Kasumi-1 (cell line): ENCODE results near the gene UBA1.

Experiments used
- DNase-seq, 2 experiments: peaks; one replicate each; lab custom pipeline; 2025; lab: John Stamatoyannopoulos, UW

Gene UBA1

DNA sequence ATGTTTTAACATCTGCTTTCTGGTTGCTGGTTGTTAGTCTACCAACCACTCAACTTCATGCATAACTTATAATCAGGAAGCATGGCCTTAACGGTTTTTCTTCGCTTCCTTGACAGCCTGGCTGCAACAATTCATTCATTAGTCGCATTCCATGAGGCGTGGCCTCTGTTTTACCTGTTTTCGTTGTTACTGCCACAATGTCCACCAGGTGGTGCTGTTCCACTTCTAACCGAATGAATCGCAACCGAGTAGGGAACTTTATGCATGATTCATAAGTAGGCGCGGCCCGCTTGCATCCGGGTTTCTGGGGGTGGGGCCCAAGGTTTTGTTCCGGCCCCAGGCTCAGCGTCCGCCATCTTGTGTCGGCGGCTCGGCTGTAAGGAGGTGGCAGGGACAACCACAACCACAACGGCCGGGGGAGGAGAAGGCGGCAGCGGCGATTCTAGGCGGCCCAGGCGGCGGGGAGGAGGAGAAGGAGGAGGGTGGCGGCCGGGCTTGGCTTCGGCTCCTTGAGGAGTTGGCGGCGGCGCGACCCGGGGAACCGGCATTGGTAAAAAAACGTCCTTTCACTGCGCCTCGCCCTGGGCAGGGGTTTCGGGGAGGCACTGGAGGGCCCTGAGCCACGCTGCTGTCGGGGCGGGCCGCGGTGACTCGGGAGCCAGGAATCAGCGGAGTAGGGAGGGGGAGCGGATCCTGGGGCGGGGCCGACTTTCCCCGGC is at the start of gene UBA1:
UBA1 (plus strand) TSS at position 355 of the 719 bp plus-strand sequence. CDS start 4,974 bp downstream, outside the sequence.
- DNase-seq = peak; percentile 84 to 88

DNA sequence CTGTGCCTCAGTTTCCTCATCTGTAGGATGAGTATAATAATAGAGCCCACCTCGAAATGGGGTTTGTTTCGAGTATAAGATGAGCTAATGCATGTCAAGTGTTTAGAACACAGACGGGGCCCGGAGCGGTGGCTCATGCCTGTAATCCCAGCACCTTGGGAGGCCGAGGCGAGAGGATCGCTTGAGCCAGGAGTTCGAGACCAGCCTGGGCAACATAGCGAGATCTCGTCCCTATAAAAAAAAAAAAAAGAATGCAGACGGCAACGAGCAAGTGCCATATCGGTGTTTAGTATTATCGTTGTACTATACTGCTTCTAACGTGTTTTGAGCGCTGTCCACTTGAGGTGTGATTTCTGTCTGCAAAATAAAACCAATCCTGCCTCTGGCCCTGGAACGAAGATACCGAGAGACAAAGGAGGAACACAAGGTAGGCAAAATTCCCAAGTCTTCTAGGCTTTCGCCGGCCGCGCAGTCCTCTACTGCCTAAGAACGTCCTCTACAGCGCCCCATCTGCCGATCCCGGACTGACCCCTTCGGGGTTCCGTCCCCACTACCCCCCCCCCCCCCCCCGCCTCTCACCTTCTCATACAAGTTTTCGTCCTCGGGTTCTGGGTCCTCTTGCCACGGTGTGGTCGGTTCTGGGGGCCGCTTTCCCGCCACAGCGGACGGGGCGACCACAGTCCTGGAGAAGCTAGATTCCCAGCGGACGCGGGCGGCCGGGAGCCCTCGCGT is 49.6 kb upstream of the UBA1 start:
- DNase-seq = peak; percentile 4 to 7

- peak; percentile 84 to 86 for DNase-seq
Observed at GRCh38 chrX:47144626-47145394, 48.8 kb upstream of the UBA1 start, which contains the start of the genes NDUFB11 and RBM10. NDUFB11 (minus strand) TSS chrX:47144702; CDS start chrX:47144679, 23 bp downstream. RBM10 (plus strand) TSS chrX:47145221; CDS start chrX:47147482, 2,261 bp downstream.

DNA sequence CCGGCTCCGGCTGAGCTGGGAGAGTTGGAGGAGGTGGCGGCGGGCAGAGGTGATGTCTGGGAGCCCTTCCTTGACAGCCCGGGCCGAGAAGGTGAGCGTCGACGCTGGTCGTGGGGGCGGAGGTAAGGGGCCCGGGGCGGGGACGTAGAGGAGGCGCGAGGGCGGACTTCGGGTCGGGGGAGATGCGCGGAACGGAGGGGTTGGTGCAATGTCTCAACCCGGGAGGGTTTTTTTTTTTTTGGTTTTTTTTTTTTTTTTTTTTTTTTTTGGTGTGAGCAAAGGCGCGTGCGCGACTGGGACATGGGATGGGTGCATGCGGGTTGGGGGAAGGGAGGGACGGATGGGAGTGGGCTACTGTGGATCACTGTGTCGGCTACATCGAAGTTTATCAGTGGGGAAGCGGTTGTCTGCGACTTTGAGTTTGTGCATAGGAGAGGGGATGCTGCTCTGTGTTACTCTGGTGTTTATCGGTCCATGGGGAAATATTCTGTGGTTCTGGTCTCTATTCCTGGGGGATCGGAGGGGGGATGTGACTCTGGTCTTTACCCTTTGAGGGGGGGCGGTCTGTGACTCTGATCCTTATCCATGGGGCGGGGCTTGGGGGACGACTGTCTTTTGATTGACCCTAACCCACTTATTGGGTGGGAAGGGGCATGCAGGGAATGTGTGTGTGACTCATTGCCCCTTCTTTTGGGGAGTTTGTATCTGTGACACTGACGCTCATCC is 48.1 kb upstream of the UBA1 start:
- DNase-seq = no peak

- DNase-seq = no peak
Observed at GRCh38 chrX:47146121-47146935, 47.3 kb upstream of the UBA1 start.

DNA sequence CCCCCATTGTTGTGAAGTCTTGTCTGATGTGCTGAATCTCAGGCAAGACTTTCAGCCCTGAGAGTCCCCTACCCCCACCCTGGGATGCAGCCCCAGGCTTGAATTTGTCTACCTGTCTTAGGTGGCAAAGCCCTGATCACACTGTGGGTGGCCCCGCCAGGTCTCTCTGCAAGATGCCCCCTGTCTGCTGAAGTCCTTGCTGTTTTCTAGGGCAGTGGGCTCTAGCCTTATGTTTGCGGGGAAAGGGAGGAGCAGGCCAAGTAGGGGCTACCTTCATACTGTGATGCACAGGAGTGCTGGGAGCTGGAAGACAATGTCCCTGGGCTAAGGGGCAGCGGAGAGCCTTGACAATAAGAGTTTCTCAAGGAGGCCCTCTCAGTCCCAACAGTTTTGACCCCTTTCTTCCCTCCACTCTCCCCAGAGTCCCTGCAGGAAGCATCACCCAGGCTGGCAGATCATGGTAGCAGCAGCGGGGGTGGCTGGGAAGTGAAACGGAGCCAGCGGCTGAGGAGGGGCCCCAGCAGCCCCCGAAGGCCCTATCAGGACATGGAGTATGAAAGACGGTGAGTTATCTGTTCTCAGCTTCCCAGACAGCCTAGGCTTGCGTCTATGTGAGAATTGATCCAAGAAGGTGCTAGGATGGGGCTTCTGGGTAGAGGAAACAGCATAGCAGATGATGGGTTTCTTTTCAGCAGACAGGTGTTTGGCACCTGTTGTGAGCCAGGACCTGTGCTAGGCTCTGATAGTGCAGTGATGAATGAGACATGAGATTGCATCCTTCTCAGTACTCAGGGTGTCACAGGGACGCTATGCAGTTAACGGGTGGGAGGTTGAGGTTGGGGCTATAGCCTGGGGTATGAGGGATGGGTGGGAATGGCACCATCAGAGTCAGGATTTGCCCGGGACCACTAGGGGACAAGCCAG is 46.4 kb upstream of the UBA1 start:
- no peak for DNase-seq

GRCh38 chrX:47148946-47149345 is 44.7 kb upstream of the UBA1 start:
- DNase-seq = no peak

DNA sequence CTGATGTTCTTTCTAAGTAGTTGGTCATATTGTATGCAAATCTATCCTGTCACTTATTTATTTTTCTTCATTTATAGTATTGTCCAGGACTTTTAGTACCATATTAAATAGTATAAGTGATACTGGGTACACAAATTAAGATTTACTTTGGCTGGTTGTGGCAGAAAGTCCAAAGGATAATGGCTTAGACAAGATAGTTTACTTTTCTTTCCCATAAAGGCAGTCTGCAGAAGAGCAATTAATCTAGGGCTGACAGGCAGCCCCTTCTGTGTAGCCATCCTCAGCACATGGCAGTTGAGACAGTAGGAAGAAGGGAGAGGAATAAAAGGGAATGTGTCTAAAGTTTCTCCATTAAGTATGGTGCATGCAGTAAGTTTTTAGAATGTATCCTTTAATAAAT is 42.2 kb upstream of the UBA1 start:
- DNase-seq = no peak

- no peak for DNase-seq
Observed at GRCh38 chrX:47156611-47157520, 36.8 kb upstream of the UBA1 start.

DNA sequence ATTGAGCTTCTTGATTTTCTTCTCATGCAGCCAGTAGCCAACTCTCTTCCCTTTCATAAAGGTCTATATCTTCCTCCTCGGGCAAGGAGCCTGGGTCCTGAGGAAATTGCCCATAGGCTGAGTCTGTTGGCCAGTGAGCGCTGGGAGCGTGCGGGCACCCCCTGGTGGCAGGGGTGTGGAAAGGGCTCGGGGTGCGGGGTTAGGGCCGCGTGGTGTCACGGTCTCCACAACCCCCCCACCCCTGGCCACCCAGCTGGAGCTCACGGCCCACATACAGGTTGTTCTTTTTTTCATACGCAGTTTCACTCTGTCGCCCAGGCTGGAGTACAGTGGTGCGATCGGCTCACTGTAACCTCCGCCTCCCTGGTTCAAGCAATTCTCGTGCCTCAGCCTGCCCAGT is 35.5 kb upstream of the UBA1 start:
- DNase-seq = no peak

DNA sequence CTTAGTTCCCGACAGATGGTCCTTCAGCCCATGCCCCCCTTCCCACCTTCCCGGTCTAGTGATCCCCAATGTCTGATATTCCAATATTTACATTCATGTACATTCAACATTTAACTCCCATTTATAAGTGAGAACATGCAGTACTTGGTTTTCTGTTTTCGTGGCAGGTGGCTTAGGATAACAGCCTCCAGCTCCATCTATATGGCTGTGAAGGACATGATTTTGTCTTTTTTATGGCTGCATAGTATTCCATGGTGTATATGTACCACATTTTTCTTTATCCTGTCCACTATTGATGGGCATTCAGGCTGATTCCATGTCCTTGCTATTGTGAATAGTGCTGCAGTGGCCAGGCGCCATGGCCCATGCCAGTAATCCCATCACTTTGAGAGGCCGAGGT is 34.8 kb upstream of the UBA1 start:
- DNase-seq = no peak

- DNase-seq = no peak
Observed at GRCh38 chrX:47160781-47161180, 32.8 kb upstream of the UBA1 start.

DNA sequence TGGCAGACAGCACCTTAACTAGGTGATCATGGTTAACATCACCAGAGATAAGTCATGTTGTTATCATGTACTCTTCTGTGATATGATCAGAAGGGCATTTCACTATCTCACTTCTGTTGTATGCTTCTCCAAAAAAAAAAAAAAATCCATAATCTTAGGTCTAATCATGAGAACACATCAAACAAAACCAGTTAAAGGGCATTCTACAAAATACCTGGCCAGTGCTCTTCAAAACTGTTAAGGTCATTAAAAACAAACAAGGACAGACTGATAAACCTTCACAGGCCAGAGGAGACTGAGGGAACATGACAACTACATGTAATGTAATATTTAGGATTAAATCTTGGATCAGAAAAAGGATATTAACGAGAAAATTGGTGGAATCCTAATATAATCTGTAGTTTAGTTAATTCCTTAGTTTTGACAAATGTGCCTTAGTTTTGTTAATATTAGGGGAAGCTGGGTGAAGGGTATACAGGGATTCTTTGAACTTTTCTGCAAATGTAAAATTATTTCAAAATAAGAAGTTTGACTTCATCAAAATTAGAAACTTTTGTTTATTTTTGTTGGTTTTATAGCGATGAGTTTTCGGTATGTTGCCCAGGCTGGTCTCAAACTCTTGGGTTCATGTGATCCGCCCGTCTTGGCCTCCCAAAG is 30.6 kb upstream of the UBA1 start:
- no peak for DNase-seq

DNA sequence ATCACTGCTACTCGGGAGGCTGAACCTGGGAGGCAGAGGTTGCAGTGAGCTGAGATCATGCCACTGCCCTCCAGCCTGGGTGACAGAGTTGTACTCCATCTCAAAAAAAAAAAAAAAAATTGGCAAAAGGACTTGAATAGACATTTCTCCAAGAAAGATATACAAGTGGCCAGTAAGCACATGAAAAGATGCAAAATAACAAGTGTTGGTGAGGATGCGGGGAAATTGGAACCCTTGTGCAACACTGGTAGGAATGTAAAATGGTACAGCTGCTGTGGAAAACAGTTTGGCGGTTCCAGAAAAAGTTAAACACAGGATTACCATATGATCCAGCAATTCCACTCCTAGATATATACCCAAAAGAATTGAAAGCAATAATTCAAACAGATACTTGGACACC is 29.2 kb upstream of the UBA1 start:
- DNase-seq = no peak

DNA sequence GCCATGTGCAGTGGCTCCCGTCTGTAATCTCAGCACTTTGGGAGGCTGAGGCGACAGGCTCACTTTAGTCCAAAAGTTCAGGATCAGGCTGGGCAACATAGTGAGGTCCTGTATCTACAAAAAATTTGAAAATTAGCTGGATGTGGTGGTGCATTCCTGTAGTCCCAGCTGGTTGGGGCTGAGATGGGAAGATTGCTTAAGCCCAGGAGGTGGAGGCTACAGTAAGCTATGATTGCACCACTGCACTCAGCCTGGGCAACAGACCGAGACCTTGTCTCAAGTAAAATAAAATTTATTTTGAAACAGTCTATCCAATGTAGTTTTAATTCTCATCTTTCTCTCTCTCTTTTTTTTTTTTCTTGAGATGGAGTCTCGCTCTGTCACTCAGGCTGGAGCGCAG is 27.5 kb upstream of the UBA1 start:
- DNase-seq = no peak

GRCh38 chrX:47168495-47169073 is 25.0 kb upstream of the UBA1 start:
- no peak for DNase-seq

GRCh38 chrX:47169273-47169672 is 24.4 kb upstream of the UBA1 start:
- no peak for DNase-seq
